RKO (cell line): ENCODE results near the gene CLIC1.
"Not testable (repeated sequence)": the region's sequence is repeated elsewhere in the genome, so short reads cannot be mapped to it uniquely, and the experiment has no call there.

Source experiments
- DNase-seq: peaks from one replicate; pipeline ENCODE4 v3.0.0-alpha.2; 2016; ENCODE audit warnings: low spot score

Gene CLIC1

DNA sequence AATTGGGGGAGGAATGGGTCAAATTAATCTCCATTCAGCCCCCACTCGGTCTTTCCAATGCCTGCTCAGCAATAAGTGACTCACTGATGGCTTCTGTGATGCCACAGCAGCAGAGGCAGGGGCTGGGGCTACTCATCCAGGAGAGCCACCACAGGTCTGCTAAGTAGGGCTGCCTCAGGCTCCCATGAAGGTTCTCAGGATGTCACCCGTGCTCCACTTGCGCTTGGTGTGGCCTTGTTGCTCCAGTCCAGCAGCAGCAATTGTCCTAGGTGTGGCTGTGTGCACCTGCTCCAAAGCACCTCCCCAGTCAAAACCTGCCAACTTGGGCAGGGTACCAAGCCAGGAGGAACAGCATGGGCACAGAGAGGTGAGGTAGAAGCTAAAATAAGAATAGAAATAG, 14.2 kb downstream of the CLIC1 start:
- DNase-seq, result no peak

DNA sequence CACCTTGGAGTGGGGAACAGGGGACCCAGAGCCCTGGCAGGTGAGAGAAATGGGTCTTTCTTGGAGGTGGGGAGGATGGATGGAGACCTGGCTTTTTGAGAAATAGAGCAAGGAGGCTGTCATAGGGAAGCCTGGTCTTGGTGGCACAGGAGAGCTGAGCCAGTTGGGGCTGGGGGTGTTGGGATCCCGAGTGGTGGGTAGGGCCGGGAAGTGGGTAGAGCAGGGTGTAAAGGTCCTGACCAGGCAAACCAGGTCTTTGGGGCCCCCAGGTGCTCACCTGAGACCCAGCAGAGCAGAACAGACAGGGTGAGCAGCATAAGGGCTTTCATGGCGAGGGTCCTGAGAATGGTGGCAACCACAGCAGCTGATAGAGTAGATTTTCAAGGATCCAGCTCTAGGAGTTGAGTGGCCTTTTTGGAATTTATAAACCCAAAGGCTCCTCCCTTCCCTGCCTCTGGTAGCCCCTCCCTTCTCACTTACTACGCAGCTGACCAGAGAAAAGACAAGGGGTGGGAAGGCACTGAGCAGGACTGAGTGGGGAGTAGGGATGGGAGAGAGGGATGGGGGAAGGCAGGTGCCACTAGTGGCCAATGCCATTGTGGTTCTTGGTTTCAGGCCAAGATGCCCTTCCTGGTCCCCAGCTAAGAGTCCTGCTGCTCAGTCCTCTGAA, 14.8 kb downstream of the CLIC1 start, which contains the start of gene LY6G6C:
LY6G6C (minus strand) TSS at position 396 of the 670 bp plus-strand sequence; CDS start at position 329, 67 bp downstream.
- no peak for DNase-seq

DNA sequence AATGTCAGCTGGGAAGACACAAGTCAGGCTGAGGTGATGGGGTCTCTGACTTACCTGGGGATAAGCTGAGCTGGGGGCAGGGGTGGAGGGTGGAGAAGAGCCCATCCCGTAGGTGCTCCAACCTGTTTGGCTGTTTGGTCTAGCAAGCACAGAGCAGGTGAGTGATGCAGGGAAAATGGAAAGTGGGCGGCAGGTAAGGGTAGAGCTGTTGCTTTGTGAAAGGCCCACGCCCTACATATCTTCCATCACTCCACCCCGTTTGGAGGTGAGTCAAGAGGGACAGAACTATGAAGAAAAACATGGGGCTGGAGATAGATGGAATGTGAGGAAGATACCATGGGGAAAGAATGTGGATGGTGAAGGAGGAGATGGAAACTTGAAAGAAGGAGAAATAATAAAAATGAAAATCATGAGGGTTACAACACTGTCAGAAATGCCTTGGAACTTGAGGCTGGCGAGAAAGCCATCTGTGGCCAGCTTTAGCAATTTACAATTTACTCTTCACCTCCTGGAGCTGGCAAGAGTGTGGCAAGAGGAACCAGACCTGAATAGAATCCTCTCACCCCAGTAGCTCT, 16.0 kb downstream of the CLIC1 start:
- no peak for DNase-seq

DNA sequence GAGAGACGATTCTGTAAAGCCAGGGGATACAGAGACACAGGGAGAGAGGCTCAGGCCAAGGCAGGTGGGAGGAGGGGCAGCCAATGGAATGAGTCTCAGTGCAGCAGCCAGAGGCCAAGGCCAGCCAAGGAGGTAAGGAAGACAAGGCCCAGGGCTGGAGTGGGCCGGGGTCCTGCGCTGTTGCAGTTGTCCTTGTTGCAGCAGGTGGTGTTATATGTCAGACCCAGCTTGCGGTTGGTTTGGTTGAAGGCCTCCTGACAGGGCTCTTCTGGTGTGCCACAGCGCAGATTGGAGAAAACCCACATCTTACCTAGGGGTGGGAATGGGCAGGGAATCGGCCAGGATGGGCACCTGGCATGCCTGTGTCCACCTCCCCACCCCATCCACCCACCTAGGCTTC, 17.3 kb downstream of the CLIC1 start:
- no peak for DNase-seq

DNA sequence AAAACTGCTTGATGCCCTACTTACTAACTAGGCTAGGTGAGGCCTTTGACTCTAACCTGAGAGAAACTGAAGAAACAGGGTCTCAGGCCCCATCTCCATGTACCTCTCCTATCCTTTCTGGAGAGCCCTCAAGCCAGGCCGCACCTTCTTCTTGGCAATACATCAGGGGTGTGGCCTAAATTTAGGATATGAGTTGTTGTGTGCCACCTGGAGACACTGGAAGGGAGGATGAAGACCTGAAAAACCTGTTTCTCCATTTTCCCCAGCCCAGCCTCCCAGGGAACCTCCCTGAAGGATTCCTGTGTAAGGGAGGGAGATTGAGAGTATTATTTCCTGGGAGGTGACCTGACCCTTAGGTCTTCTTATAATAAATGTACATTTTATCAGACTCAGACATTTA, 18.1 kb downstream of the CLIC1 start:
- no peak for DNase-seq

DNA sequence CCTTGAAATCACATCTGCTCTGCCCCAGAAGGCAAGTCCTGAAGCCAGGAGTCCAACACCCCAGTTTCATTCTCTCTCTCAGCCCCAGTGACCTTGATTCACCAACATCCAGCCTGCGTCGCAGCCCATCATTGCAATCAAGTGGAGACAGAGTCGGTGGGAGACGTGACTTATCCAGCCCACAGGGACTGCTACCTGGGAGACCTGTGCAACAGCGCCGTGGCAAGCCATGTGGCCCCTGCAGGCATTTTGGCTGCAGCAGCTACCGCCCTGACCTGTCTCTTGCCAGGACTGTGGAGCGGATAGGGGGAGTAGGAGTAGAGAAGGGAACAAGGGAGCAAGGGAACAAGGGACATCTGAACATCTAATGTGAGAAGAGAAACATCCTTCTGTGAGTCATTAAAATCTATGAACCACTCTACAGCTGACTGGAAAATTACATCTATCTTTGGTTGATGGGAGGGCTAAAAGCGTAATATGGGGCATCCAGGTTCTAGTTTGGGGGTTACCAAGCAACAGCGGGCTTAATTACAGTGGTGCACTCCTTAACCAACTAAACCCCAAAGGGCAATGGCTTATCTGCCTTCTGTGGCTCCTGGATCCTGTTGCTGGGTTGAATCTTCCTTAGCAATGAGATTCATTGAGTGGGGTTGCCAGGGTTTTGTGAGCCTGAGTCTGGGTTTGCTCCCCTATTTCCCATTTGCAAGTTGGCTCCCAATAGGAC, 18.7 kb downstream of the CLIC1 start:
- no peak for DNase-seq

DNA sequence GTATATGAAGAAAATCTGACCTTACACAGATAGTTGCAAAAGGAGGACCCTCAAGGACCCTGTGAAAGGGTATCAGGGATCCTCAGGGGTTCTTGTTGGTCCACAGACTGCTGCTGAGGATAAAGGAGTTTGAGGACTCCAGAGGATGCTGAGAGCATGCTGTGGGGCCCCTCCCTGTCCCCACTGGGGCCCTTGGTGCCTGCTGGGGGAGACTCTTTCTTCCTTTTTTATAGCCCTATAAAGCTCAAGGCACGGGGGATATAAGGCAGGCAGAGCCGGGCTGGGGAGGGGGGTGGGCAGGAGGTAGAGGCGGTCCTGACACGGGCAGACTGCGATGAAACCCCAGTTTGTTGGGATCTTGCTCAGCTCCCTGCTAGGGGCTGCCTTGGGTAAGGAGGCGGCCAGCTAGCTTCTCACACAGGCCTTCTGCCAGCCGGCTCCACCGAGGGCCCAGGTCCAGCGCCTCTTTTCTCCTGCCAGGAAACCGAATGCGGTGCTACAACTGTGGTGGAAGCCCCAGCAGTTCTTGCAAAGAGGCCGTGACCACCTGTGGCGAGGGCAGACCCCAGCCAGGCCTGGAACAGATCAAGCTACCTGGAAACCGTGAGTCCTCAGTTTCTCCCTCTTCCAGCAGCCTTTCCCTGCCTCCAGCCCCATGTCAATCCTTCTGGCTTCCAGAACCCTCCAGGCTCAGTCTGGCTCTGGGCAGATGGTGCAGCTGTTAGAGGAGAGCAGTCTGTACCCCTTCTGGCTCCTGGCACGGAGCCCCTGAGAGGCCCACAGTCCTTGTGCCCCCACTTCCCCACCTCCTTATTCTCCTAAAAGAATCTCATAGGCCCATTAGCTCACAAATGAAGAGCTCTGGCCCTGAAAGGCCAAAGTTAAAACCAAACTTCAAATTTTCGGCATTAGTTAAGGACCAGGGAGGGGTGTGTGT, 21.0 kb downstream of the CLIC1 start, which contains the start of gene LY6G6D:
LY6G6D (plus strand) TSS at position 327 of the 937 bp plus-strand sequence; CDS start at position 335, 8 bp downstream.
- DNase-seq, result no peak

DNA sequence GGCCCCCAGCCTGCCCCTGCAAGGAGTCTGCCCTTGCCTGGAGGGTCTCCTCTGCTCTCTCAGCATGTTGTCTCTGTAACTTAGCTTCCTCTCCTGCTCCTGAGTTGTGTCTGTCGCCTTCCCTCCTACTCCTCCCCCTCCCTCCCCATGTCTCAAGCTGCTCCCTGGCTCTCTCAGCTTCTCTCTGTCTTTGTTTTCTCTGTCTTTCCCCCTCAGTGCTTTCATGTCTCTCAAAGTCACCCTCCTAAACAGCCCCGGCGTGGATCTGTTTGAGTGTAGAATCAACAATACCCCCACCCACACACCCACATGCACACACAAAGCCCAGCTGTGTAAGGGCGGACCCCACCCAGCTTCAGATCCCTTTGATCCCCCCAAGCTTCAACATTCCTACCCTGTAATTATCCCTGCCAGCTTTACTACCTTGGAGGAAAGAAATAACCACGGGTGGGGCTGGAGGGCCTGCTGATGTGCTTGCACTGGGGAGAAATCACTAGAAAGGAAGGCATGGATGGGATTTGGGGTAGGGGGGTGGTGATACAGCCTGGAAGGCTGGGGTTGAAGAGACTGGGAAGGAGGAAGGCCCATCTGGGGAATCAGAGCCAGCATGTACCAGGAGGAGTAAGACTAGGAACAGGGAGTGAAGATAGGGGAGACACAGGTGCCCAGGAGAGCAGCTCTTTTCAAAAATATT, 22.2 kb downstream of the CLIC1 start:
- DNase-seq, result no peak

DNA sequence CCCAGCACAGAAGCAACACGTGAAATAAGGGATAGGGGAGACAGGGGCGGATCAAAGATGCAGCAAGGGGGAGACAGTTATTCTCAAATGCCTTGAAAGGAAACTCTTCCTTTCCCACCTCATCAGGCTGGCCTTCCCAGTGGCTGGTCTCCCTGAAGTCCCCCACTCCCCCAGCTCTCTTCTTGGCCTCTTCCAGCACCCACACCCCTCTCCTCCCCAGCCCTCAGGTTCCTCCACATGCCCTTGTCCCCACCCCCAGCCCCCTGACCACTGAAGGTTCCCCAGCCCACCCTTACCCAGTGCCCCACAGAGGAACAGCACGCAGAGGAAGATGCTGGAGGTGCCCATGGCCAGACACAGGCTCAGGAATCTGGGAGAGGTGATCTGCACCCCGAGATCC, 22.9 kb downstream of the CLIC1 start:
- no peak for DNase-seq

DNA sequence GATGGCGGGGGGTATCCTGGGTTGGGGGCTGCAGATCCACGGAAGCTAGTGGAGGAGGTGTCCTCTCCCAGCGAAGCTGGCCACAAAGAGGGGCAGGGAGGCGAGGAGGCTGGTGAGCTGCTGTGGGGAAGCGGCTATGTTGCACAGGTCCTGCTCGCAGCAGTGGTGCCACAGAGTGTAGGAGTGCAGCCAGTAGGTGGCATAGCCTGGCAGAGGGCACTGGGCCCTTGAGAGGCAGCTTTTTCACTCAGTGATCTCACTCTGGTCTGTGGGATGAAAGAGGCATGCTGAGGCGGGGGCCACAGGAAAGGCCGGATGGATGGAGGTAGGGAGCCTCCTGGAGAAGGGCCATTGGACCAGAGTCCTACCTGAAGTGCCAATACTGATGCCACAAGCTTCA, 24.0 kb downstream of the CLIC1 start:
- DNase-seq, result no peak

DNA sequence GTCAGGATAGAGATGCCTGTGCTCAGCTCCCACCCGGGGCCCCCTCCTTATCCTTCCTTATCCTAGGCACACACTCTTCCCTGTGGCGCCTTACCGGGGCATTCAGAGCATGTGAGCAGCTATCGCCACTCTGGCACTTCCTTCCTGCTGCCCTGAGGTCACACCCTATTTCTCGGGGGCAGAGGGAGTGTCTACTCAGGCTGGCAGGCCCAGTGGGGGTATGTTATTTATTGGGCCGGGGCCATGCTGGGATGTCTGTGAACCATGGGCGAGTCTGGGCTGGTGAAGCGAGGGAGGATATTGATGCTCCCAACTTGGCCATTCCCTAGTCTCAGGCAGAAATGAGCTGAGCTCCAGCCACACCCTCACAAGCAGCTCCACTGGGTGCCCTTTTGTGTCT, 25.1 kb downstream of the CLIC1 start:
- DNase-seq, result no peak

DNA sequence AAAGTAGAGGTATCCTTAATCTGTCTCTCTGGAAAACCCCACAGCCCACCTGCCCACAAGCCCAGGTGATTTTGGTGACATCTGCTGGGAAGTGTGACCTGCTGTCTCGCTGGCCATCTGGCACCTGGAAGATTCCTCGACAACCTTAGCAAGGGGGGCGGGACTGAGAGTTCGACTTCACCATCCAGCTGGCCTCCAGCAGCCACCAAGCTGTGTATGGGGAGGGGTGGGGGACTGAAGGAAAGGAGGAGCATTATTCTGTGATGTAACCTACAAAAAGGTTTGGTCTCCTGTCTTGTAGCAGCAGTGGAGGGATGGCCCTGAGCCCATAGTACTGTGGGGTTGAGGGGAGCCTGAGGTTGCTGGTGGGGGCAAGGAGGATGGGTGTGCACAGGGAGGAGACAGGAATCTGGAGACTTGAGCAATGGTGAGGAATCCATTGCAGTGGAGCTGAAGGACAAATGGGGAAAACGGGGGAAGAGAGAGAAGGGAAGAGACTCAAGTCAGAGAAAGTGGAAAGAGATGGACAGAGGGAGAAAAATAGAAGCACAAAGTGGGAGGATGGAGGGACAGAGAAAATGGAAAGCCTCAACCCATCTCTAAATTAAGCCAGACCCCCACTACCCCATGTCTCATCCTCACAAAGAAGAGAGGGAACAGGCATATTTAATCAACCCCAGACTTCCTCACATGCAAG, 25.7 kb downstream of the CLIC1 start:
- DNase-seq, result no peak

DNA sequence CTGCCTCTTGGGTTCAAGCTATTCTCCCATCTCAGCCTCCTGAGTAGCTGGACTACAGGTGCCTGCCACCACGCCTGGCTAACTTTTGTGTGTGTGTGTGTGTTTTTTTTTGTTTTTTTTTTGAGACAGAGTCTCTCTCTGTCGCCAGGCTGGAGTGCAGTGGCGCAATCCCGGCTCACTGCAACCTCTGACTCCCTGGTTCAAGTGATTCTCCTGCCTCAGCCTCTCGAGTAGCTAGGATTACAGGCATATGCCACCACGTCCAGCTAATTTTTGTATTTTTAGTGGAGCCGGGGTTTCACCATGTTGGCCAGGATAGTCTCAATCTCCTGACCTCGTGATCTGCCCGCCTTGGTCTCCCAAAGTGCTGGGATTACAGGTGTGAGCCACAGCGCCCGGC, 27.2 kb downstream of the CLIC1 start:
- not testable (repeated sequence) for DNase-seq

DNA sequence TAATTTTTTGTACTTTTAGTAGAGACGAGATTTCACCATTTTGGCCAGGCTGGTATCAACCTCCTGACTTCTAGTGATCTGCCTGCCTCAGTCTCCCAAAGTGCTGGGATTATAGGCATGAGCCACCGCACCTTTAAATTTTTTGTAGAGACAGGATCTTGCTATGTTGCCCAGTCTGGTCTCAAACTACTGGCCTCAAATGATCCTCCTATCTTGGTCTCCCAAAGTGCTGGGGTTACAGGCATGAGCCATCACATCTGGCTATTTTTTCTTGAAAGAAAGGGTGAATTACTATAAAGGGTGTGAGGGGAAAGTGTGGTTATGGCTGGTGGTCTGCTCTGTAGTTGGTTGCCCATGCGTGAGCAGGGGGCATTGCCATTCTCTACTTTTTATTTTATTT, 28.1 kb downstream of the CLIC1 start:
- no peak for DNase-seq

DNA sequence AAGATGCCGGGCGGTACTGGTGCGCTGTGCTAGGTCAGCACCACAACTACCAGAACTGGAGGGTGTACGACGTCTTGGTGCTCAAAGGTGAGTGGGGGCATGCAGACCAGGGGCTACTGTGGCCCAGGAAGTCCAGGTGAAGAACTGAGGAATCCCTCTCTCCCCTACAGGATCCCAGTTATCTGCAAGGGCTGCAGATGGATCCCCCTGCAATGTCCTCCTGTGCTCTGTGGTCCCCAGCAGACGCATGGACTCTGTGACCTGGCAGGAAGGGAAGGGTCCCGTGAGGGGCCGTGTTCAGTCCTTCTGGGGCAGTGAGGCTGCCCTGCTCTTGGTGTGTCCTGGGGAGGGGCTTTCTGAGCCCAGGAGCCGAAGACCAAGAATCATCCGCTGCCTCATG, 28.6 kb downstream of the CLIC1 start:
- DNase-seq, result no peak

DNA sequence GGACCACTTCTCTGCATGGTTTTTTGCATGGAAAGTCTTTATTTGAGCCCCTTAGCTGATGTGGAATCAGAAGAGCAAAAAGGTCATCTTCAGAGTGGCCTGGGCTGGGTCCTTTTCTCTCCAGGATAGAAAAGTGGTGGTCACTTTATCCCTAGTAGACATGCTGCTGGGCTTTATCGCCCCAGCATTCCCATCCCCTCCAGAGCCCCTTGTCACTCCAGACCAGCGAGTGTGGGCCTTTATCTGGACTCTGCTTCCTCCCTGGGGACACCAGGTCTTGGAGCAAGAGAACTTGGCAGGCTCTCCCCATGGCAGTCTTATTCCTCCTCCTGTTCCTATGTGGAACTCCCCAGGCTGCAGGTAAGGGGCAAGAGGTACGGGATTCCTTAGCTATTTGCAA, 29.7 kb downstream of the CLIC1 start, which contains the start of gene LY6G6F:
LY6G6F (plus strand) TSS at position 268 of the 400 bp plus-strand sequence; CDS start at position 309, 41 bp downstream.
- DNase-seq, result no peak

DNA sequence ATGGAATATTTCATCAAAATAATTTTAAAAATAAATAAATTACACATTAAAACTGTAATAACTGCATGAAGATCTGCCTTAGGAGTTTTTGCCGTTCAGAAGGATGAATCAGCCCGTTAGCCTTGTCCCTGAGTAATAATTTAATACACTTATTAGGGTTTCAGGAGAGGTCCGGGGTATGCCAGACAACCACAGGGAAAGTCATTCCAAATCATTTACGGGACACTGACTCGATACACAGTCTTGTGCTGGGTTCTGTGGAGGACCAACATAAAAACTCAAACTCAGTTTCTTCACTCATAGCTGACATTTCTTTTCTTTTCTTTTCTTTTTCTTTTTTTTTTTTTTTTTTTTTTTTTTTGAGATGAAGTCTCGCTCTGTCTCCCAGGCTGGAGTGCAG, 30.4 kb downstream of the CLIC1 start:
- no peak for DNase-seq

DNA sequence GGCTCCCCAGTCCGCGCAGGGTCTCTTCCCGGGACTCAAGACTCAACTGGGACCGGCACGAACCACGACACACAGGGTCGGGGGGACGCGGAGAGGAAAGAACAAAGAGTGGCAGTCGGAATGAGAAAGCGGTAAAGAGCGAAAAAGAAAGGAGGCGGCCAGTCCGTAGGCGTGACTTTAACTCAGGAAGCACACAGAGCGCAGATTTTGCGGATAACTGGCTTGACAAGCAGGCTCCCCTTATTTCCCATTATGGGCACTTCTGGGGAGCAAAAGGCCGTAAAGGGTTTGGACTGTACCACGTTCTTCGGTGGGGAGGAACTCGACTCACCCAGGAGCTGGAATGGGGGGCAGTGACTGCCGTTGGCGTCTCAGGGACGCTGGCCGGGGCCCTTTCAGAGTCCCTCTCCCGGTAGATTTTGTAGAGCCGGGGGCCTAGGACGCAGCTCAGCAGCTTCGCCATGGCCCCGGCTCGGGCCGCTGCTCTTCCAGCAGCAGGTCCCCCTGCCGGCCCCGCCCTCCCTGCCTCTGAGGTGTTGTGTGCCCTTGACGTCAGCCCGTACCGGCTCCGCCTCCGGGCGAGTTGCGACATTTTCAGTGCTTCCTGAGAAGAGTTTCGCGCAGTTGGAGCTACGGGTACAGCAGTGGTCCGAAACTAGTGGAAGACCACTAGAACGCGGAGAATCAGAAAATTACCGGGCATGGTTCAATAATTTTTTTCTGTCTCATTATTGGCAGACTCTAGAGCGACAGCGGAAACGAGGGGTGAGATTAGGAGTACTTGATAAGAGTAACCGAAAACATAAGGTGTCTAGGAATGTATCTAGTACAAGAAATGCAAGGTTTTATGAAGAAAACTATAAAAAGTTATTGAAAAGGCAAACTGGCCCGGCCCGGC, 33.3 kb downstream of the CLIC1 start, which contains the start of gene ABHD16A:
ABHD16A (minus strand) TSS at position 506 of the 898 bp plus-strand sequence; CDS start at position 463, 43 bp downstream.
- peak; percentile 98 for DNase-seq

DNA sequence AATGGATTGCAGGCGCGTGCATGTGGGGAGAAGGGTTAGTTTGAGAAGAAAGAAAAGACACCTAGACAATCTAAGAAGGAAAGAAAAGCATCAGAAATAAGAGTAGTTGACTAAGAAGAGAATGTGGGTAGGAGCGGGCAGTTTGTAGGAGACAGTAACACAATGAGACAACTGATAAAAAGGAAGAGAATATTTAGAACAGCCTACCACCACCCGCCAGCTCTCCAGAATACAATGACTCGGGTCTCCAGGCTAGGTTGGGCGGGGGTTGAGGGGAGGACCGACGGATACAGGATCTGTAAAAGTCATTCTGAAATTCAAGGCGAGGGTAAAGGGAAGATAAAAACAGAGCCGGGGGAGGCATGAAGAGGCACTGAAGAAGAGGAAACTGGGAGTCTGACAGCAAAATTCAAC, 33.9 kb downstream of the CLIC1 start:
- DNase-seq, result peak; percentile 16
